ENCODE measurements around the gene PGAM2. TPM values are rescaled to one million over a fixed set of nuclear protein-coding genes. Genes with fewer than 3 reads are reported as not detected.

Gene PGAM2
- total and polyA plus RNA-seq, 2 of the 13 experiments (the other 11 are each of a cell fraction or from before 2014, with no cell fraction given), result 0.22 TPM; not detected in 1

- TF ChIP-seq CREM (IDR thresholded peaks at IDR 0.05) (no peak), CREM (CRISPR knock-in tag; IDR thresholded peaks at IDR 0.05) (no peak), CAMTA2 (CRISPR knock-in tag; IDR thresholded peaks at IDR 0.05; ENCODE audit: borderline replicate concordance) (0 out of 2 replicates have a peak, but pooled peaks have one; percentile 41), ZEB1 (IDR thresholded peaks at IDR 0.05; ENCODE audit: insufficient replicate concordance, low read depth) (no peak), ZNF710 (CRISPR knock-in tag; IDR thresholded peaks at IDR 0.05; ENCODE audit: borderline replicate concordance) (0 out of 2 replicates have a peak, but pooled peaks have one; percentile 29), KLF16 (CRISPR knock-in tag; IDR thresholded peaks at IDR 0.05) (0 out of 4 replicates have a peak, but pooled peaks of 1 of the 2 experiments have one; percentile 14), KDM5B (CRISPR knock-in tag; IDR thresholded peaks at IDR 0.05; ENCODE audit: borderline replicate concordance) (peak; percentile 77; the same call in 1 of the 2 replicates), GABPA (IDR thresholded peaks at IDR 0.05; ENCODE audit: low read depth, low read length) (no peak), GABPA (CRISPR knock-in tag; IDR thresholded peaks at IDR 0.05; ENCODE audit: low read depth) (peak; percentile 79), SOX6 (IDR thresholded peaks at IDR 0.05) (no peak), SOX6 (CRISPR knock-in tag; IDR thresholded peaks at IDR 0.05) (peak; percentile 34; the same call in 1 of the 2 replicates), ZFX (CRISPR knock-in tag; IDR thresholded peaks at IDR 0.05; ENCODE audit: low read depth) (peak; percentile 60), TAF1 (CRISPR knock-in tag; IDR thresholded peaks at IDR 0.05) (peak; percentile 29; the same call in 1 of the 2 replicates), ZFY (CRISPR knock-in tag; IDR thresholded peaks at IDR 0.05) (peak; percentile 47; the same call in 1 of the 2 replicates), HMG20A (CRISPR knock-in tag; IDR thresholded peaks at IDR 0.05; ENCODE audit: borderline replicate concordance) (0 out of 2 replicates have a peak, but pooled peaks have one; percentile 21), FOXK1 (CRISPR knock-in tag; IDR thresholded peaks at IDR 0.05; ENCODE audit: borderline replicate concordance, low read depth) (0 out of 2 replicates have a peak, but pooled peaks have one; percentile 4), ZNF501 (CRISPR knock-in tag; IDR thresholded peaks at IDR 0.05) (peak; percentile 27; the same call in 1 of the 2 replicates)
- TF ChIP-seq, protein P1, sequence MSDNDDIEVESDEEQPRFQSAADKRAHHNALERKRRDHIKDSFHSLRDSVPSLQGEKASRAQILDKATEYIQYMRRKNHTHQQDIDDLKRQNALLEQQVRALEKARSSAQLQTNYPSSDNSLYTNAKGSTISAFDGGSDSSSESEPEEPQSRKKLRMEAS (IDR thresholded peaks at IDR 0.05), result peak; percentile 27; the same call in 1 of the 2 replicates
- TF ChIP-seq, protein P2, sequence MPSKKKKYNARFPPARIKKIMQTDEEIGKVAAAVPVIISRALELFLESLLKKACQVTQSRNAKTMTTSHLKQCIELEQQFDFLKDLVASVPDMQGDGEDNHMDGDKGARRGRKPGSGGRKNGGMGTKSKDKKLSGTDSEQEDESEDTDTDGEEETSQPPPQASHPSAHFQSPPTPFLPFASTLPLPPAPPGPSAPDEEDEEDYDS (CRISPR knock-in tag; IDR thresholded peaks at IDR 0.05), result peak; percentile 39; the same call in 1 of the 2 replicates
- TF ChIP-seq, protein P3, sequence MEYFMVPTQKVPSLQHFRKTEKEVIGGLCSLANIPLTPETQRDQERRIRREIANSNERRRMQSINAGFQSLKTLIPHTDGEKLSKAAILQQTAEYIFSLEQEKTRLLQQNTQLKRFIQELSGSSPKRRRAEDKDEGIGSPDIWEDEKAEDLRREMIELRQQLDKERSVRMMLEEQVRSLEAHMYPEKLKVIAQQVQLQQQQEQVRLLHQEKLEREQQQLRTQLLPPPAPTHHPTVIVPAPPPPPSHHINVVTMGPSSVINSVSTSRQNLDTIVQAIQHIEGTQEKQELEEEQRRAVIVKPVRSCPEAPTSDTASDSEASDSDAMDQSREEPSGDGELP (IDR thresholded peaks at IDR 0.05; ENCODE audit: borderline replicate concordance, low read depth), result peak; percentile 91; the same call in 1 of the 2 replicates
- TF ChIP-seq, protein P4, sequence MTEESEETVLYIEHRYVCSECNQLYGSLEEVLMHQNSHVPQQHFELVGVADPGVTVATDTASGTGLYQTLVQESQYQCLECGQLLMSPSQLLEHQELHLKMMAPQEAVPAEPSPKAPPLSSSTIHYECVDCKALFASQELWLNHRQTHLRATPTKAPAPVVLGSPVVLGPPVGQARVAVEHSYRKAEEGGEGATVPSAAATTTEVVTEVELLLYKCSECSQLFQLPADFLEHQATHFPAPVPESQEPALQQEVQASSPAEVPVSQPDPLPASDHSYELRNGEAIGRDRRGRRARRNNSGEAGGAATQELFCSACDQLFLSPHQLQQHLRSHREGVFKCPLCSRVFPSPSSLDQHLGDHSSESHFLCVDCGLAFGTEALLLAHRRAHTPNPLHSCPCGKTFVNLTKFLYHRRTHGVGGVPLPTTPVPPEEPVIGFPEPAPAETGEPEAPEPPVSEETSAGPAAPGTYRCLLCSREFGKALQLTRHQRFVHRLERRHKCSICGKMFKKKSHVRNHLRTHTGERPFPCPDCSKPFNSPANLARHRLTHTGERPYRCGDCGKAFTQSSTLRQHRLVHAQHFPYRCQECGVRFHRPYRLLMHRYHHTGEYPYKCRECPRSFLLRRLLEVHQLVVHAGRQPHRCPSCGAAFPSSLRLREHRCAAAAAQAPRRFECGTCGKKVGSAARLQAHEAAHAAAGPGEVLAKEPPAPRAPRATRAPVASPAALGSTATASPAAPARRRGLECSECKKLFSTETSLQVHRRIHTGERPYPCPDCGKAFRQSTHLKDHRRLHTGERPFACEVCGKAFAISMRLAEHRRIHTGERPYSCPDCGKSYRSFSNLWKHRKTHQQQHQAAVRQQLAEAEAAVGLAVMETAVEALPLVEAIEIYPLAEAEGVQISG (CRISPR knock-in tag; IDR thresholded peaks at IDR 0.05), result peak; percentile 27; the same call in 1 of the 2 replicates
These were observed 35.3 kb upstream of the PGAM2 start (continued) for GRCh38 chr7:44100458-44101302.

Data from HepG2 (cell line).